H1 (cell line): ENCODE data around the gene SLC2A3. TPM values are rescaled to one million over a fixed set of nuclear protein-coding genes. Genes with fewer than 3 reads are reported as not detected.

Experiments used
- ASH2L ChIP-seq: fragments of 200-600, 300-600 bp; sonication (generic); IDR thresholded peaks from one replicate; pipeline ENCODE4 v1.7.1; 2017; ENCODE audit warnings: low read length
- CEBPB ChIP-seq: IDR thresholded peaks from 2 replicates; pipeline ENCODE4 v1.6.1; 2012; ENCODE audit warnings: low read depth, low read length
- CHD7 ChIP-seq: fragments of 300-600 bp; sonication (generic); IDR thresholded peaks from 2 replicates; pipeline ENCODE4 v1.7.1; 2012; ENCODE audit warnings: low read length, moderate library complexity, mild to moderate bottlenecking, inconsistent platforms; ENCODE audit not compliant: insufficient replicate concordance
- JUND ChIP-seq: IDR thresholded peaks from 2 replicates; pipeline ENCODE4 v1.6.1; 2011; ENCODE audit warnings: mild to moderate bottlenecking, improper control_type of control experiment, low read length
- polyA plus RNA-seq, 7 experiments: library from polyadenylated mRNA; depleted of rRNA in 3 of 7; stranded (reverse) in 5 of 7; unstranded in 2 of 7; fragments of >200 nt in 5 of 7; fragments of 200-250 nt in 2 of 7; gene quantifications; 1 replicate in 5 of 7; 2 replicates in 1 of 7; 4 replicates in 1 of 7; pipeline versions ENCODE4 v1.2.1 to v1.2.3, GENCODE V29; 2011 to 2013; ENCODE audit warnings: missing spikeins in 2 of 7, mixed read lengths in 2 of 7
- total RNA-seq: library from RNA; stranded (reverse); fragmentation: NEBNext Ultra II Directional; extraction: Animal tissue kit (Norgen Biotek cat#: 25700); gene quantifications from 2 replicates; pipeline ENCODE4 v1.2.1, GENCODE V29; 2021
- TF ChIP-seq, protein P1 (sequence below): IDR thresholded peaks from 2 replicates; pipeline ENCODE4 v1.6.1; 2012; ENCODE audit warnings: inconsistent platforms

SLC2A3 gene
- total and polyA plus RNA-seq, 2 of the 8 experiments (the other 6 are each of a cell fraction or from before 2014, with no cell fraction given): 417 to 688 TPM

GRCh38 chr12:7973457-7973825 lies 37.5 kb upstream of the SLC2A3 start (continued):
- no peak for TF ChIP-seq CHD7
- TF ChIP-seq, protein P1, sequence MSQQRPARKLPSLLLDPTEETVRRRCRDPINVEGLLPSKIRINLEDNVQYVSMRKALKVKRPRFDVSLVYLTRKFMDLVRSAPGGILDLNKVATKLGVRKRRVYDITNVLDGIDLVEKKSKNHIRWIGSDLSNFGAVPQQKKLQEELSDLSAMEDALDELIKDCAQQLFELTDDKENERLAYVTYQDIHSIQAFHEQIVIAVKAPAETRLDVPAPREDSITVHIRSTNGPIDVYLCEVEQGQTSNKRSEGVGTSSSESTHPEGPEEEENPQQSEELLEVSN: no peak
- TF ChIP-seq CEBPB: no peak
- TF ChIP-seq JUND: no peak
- no peak for TF ChIP-seq ASH2L
- TF ChIP-seq, all 59 proteins: peak for 0
